ENCODE measurements around the gene DMBX1. TPM values are rescaled to one million over a fixed set of nuclear protein-coding genes. Genes with fewer than 3 reads are reported as not detected.

The DMBX1 gene
- total and polyA plus RNA-seq, 2 of the 13 experiments (the other 11 are each of a cell fraction or from before 2014, with no cell fraction given), result not detected

DNA sequence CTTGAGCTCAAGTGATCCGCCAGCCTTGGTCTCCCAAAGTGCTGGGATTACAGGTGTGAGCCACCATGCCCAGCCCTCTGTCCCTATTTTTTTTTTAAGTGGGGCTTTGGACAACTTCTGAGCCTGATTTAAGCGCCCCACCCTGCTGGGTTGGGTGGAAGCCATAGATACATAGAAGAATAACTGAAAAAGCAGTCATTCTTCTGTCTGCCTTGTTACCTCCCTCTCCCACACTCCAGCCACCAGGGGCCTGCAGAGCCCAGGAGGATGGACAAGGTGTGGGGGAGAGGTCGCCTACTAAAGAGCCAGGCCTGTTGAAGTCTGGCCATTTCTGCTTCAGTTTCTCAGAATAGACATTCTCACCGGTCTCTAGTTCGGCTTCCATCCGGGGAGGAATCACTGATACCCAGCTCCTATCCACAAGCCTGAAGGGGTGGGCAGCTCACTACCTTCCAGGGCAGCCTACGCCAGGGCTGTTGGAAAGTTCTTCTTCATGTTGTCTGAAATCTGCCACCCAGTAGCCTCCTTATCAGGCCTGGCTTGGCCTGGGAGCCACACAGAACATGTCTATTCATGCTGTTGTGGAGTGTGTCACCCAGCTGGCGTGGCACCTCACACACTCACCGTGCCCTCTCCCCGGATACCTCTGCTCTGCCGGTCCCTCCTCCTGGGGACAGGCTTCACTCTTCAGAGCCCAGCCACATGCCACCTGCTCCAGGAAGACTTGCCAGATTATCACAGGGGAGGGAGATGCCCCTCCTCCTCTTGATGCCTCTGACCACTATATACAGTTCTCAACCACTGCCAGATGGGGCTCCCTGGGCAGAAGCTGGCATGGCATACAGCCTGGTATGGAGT, 34.1 kb downstream of the DMBX1 start (continued):
- TF ChIP-seq, protein P1, sequence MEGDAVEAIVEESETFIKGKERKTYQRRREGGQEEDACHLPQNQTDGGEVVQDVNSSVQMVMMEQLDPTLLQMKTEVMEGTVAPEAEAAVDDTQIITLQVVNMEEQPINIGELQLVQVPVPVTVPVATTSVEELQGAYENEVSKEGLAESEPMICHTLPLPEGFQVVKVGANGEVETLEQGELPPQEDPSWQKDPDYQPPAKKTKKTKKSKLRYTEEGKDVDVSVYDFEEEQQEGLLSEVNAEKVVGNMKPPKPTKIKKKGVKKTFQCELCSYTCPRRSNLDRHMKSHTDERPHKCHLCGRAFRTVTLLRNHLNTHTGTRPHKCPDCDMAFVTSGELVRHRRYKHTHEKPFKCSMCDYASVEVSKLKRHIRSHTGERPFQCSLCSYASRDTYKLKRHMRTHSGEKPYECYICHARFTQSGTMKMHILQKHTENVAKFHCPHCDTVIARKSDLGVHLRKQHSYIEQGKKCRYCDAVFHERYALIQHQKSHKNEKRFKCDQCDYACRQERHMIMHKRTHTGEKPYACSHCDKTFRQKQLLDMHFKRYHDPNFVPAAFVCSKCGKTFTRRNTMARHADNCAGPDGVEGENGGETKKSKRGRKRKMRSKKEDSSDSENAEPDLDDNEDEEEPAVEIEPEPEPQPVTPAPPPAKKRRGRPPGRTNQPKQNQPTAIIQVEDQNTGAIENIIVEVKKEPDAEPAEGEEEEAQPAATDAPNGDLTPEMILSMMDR (CRISPR knock-in tag; IDR thresholded peaks at IDR 0.05), result no peak
- TF ChIP-seq ZNF75D (CRISPR knock-in tag; IDR thresholded peaks at IDR 0.05; ENCODE audit: borderline replicate concordance), result no peak
- TF ChIP-seq FOXA3 (CRISPR knock-in tag; IDR thresholded peaks at IDR 0.05), result no peak
- TF ChIP-seq SP4 (CRISPR knock-in tag; IDR thresholded peaks at IDR 0.05), result no peak
- TF ChIP-seq, protein P2, sequence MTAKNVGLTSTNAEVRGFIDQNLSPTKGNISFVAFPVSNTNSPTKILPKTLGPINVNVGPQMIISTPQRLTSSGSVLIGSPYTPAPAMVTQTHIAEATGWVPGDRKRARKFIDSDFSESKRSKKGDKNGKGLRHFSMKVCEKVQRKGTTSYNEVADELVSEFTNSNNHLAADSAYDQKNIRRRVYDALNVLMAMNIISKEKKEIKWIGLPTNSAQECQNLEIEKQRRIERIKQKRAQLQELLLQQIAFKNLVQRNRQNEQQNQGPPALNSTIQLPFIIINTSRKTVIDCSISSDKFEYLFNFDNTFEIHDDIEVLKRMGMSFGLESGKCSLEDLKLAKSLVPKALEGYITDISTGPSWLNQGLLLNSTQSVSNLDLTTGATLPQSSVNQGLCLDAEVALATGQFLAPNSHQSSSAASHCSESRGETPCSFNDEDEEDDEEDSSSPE (CRISPR knock-in tag; IDR thresholded peaks at IDR 0.05), result no peak
- TF ChIP-seq ZNF20 (CRISPR knock-in tag; IDR thresholded peaks at IDR 0.05), result no peak
- TF ChIP-seq GATAD2A (CRISPR knock-in tag; IDR thresholded peaks at IDR 0.05), result no peak
- no peak for TF ChIP-seq GATAD1 (CRISPR knock-in tag; IDR thresholded peaks at IDR 0.05)
- no peak for TF ChIP-seq ZFP62 (CRISPR knock-in tag; IDR thresholded peaks at IDR 0.05)
- TF ChIP-seq, protein P3, sequence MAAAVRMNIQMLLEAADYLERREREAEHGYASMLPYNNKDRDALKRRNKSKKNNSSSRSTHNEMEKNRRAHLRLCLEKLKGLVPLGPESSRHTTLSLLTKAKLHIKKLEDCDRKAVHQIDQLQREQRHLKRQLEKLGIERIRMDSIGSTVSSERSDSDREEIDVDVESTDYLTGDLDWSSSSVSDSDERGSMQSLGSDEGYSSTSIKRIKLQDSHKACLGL (CRISPR knock-in tag; IDR thresholded peaks at IDR 0.05), result no peak
